ENCODE results near the gene ABLIM1. TPM values are rescaled to one million over a fixed set of nuclear protein-coding genes. Genes with fewer than 3 reads are reported as not detected.

Gene ABLIM1
- total and polyA plus RNA-seq, 4 donors, result 20.0 to 135 (median 59.9) TPM

DNA sequence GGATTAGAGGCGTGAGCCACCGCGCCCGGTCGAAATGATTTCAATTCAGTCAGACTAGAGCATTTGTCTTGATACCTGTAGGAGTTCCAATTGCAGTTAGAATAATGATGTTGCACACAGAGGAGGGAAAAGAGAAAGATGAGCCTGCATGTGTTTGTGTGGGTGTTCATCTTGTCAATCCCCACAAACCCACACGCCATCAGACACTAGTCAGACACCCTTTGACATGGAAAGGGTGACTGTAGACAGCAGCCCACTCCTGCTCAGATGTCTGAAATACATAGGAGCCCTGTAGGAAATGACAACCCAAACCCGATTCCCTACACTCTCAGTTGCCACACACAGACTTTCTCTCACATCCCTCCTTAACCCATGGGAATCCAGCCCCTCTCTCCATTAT, 92.0 kb downstream of the ABLIM1 start:
- Histone ChIP-seq H3K4me1 (ENCODE audit: control insufficient read depth in 5 of 5, insufficient read depth in 5 of 5, low read length in 5 of 5) (peaks cover 0 to 7% (median 0%) of the 10 kb centered on the region in 5 donors), H3K9ac (ENCODE audit: insufficient read depth in 1 of 2, low read length in 2 of 2) (no peak overlapping the region), H3K36me3 (ENCODE audit: control insufficient read depth in 4 of 4, insufficient read depth in 4 of 4, low read length in 4 of 4) (peaks cover 0 to 13% (median 1%) of the 10 kb centered on the region in 4 donors), H3K27me3 (ENCODE audit: control insufficient read depth in 3 of 3, insufficient read depth in 3 of 3, low read length in 2 of 3) (no peaks in the 10 kb centered on the region), H3K9me3 (ENCODE audit: control insufficient read depth in 4 of 4, insufficient read depth in 3 of 4, low read length in 3 of 4) (no peaks in the 10 kb centered on the region), H3K4me3 (no peak overlapping the region), H3K27ac (ENCODE audit: low read depth in 1 of 2, low read length in 1 of 2) (no peak overlapping the region)
- ATAC-seq (ENCODE audit: insufficient read depth, low FRiP score) (no peak), DNase-seq (no peak)
- WGBS, 2 donors, result 94 to 96% methylated on average over 7 of the region's 7 CpGs
- TF ChIP-seq, protein P1, sequence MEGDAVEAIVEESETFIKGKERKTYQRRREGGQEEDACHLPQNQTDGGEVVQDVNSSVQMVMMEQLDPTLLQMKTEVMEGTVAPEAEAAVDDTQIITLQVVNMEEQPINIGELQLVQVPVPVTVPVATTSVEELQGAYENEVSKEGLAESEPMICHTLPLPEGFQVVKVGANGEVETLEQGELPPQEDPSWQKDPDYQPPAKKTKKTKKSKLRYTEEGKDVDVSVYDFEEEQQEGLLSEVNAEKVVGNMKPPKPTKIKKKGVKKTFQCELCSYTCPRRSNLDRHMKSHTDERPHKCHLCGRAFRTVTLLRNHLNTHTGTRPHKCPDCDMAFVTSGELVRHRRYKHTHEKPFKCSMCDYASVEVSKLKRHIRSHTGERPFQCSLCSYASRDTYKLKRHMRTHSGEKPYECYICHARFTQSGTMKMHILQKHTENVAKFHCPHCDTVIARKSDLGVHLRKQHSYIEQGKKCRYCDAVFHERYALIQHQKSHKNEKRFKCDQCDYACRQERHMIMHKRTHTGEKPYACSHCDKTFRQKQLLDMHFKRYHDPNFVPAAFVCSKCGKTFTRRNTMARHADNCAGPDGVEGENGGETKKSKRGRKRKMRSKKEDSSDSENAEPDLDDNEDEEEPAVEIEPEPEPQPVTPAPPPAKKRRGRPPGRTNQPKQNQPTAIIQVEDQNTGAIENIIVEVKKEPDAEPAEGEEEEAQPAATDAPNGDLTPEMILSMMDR (IDR thresholded peaks at IDR 0.05; ENCODE audit: control extremely low read depth, extremely low read depth), result no peak

DNA sequence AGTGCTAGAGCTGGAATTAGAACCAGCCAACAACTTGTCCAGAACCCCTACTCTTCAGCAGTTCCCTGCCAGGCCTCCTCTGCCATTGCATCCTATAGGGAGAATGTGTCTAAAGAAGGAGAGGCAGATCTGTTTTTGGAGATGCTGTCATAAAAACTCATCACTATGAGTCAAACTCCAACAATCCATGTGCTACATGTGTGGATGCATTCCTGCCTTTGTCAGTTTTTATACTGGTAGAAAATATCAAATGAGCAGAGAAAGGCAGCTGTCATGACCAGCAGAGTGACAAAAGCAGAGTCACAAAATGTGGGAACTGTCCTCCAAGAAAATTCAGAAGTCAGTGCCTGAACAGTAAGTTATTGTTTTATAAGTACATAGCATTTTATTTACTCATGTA, 93.0 kb downstream of the ABLIM1 start:
- H3K4me3 ChIP-seq, result no peak overlapping the region
- H3K27me3 ChIP-seq (ENCODE audit: control insufficient read depth in 3 of 3, insufficient read depth in 3 of 3, low read length in 2 of 3), result no peaks in the 10 kb centered on the region
- H3K27ac ChIP-seq (ENCODE audit: low read depth in 1 of 2, low read length in 1 of 2), result peak overlapping the region in 1 of 2 donors; percentile 63
- ATAC-seq (ENCODE audit: insufficient read depth, low FRiP score) (no peak), DNase-seq (no peak)
- no peaks in the 10 kb centered on the region for H3K9me3 ChIP-seq (ENCODE audit: control insufficient read depth in 4 of 4, insufficient read depth in 3 of 4, low read length in 3 of 4)
- TF ChIP-seq, protein P1 (IDR thresholded peaks at IDR 0.05; ENCODE audit: control extremely low read depth, extremely low read depth), result no peak
- H3K36me3 ChIP-seq (ENCODE audit: control insufficient read depth in 4 of 4, insufficient read depth in 4 of 4, low read length in 4 of 4), result peaks cover 0 to 12% (median 1%) of the 10 kb centered on the region in 4 donors
- H3K9ac ChIP-seq (ENCODE audit: insufficient read depth in 1 of 2, low read length in 2 of 2), result no peak overlapping the region
- peaks cover 0 to 10% (median 0%) of the 10 kb centered on the region in 5 donors for H3K4me1 ChIP-seq (ENCODE audit: control insufficient read depth in 5 of 5, insufficient read depth in 5 of 5, low read length in 5 of 5)

DNA sequence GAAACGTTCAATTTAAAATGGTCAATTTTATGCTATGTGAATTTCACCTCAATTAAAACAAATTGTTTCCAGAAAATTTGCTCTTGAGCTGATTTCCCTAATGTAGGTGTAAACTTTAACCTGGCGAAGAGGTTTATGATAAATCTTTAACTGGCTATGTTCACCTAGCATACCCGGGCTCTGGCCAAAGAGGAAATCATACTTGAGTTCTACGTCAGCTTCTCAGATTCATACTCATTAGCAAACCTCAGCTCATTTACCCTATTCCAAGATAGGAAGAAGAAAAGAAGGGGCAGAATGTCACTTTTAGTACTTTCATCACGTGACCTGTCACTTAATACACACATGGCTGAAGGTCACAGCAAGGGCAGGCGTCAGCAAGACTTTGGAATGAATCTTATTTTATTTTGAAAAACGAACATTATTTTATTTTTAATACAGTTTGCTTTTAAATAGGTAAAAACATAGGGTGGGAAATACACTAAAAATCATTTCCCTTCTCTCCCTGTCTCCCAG, 97.0 kb downstream of the ABLIM1 start:
- Histone ChIP-seq H3K4me1 (ENCODE audit: control insufficient read depth in 5 of 5, insufficient read depth in 5 of 5, low read length in 5 of 5) (peaks cover 0 to 21% (median 1%) of the 10 kb centered on the region in 5 donors), H3K9ac (ENCODE audit: insufficient read depth in 1 of 2, low read length in 2 of 2) (no peak overlapping the region), H3K27ac (ENCODE audit: low read depth in 1 of 2, low read length in 1 of 2) (peak overlapping the region in 1 of 2 donors; percentile 81), H3K4me3 (no peak overlapping the region), H3K27me3 (ENCODE audit: control insufficient read depth in 3 of 3, insufficient read depth in 3 of 3, low read length in 2 of 3) (no peaks in the 10 kb centered on the region), H3K9me3 (ENCODE audit: control insufficient read depth in 4 of 4, insufficient read depth in 3 of 4, low read length in 3 of 4) (no peaks in the 10 kb centered on the region), H3K36me3 (ENCODE audit: control insufficient read depth in 4 of 4, insufficient read depth in 4 of 4, low read length in 4 of 4) (peaks cover 0 to 1% (median under 1%) of the 10 kb centered on the region in 4 donors)
- WGBS, 2 donors, result 70 to 80% methylated on average over 7 of the region's 7 CpGs
- no peak for ATAC-seq (ENCODE audit: insufficient read depth, low FRiP score)
- TF ChIP-seq, protein P1 (IDR thresholded peaks at IDR 0.05; ENCODE audit: control extremely low read depth, extremely low read depth), result no peak
- DNase-seq, result peak in 1 of 3 donors; percentile 23

DNA sequence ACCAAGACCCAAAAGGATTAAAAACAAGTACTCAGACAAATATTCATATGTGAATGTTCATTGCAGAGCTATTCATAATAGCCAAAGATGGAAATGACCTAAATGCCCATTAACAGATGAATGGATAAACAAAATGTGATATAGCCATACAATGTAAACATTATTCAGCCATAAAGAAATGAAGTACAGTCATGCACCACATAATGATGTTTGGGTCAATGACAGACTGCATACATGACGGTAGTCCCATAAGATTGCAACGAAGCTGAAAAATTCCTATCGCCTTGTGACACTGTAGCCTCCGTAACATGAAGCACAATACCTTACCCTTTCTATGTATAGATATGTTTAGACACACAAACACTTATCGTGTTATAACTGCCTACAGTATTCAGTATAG, 97.9 kb downstream of the ABLIM1 start:
- H3K4me3 ChIP-seq, result no peak overlapping the region
- H3K9ac ChIP-seq (ENCODE audit: insufficient read depth in 1 of 2, low read length in 2 of 2), result no peak overlapping the region
- H3K27me3 ChIP-seq (ENCODE audit: control insufficient read depth in 3 of 3, insufficient read depth in 3 of 3, low read length in 2 of 3), result no peaks in the 10 kb centered on the region
- H3K36me3 ChIP-seq (ENCODE audit: control insufficient read depth in 4 of 4, insufficient read depth in 4 of 4, low read length in 4 of 4), result no peaks in the 10 kb centered on the region
- TF ChIP-seq, protein P1 (IDR thresholded peaks at IDR 0.05; ENCODE audit: control extremely low read depth, extremely low read depth), result no peak
- H3K4me1 ChIP-seq (ENCODE audit: control insufficient read depth in 5 of 5, insufficient read depth in 5 of 5, low read length in 5 of 5), result peaks cover 0 to 21% (median 1%) of the 10 kb centered on the region in 5 donors
- no peaks in the 10 kb centered on the region for H3K9me3 ChIP-seq (ENCODE audit: control insufficient read depth in 4 of 4, insufficient read depth in 3 of 4, low read length in 3 of 4)
- WGBS, 2 donors, result 89% methylated on average over 5 of the region's 5 CpGs
- DNase-seq, result no peak
- H3K27ac ChIP-seq (ENCODE audit: low read depth in 1 of 2, low read length in 1 of 2), result peak overlapping the region in 1 of 2 donors; percentile 81
- no peak for ATAC-seq (ENCODE audit: insufficient read depth, low FRiP score)
